Activated T-cell treated with anti-CD3 and anti-CD28 coated beads for 4 hours (primary cell): ENCODE measurements around the gene PPP1R12B.

Experiments used
- DNase-seq: peaks from one replicate; pipeline ENCODE4 v3.0.0-alpha.2; 2020

The PPP1R12B gene

GRCh38 chr1:202639500-202639899 lies 291.0 kb downstream of the PPP1R12B start:
- no peak for DNase-seq

DNA sequence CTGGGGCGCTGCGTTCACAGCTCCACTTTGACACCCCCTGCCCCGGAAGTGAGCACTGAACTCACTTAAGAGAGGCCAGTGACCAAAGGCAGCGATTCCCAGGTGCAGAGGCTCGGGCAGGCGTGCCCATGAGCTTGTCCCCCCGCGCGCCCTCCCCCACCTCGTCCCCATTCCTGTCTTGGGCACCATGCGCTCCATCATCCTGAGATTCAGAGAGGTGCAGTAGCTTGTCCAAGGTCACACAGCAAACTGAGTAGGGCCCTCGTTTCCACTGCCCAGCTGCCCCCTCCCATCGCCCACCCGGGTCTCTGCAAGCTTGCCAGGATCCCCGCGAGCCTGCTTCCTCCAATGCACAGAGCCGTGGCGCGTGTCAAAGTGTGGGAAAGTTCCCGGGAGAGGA lies 293.7 kb downstream of the PPP1R12B start:
- no peak for DNase-seq
